ENCODE data around the gene FLOT2. TPM values are rescaled to one million over a fixed set of nuclear protein-coding genes. Genes with fewer than 3 reads are reported as not detected.

The FLOT2 gene, protein sequence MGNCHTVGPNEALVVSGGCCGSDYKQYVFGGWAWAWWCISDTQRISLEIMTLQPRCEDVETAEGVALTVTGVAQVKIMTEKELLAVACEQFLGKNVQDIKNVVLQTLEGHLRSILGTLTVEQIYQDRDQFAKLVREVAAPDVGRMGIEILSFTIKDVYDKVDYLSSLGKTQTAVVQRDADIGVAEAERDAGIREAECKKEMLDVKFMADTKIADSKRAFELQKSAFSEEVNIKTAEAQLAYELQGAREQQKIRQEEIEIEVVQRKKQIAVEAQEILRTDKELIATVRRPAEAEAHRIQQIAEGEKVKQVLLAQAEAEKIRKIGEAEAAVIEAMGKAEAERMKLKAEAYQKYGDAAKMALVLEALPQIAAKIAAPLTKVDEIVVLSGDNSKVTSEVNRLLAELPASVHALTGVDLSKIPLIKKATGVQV
- total RNA-seq, result 100 to 1,000 TPM in 1 of 2 donors, 10 to 100 TPM in 1; 46.2 to 168 TPM
- 100 to 1,000 TPM in 1 of 2 donors, 10 to 100 TPM in 1; 73.6 to 226 TPM for polyA plus RNA-seq
- long read RNA-seq, donor 1, transcript FLOT2-202 (11 exons, 2,618 nt), result major isoform, 18 of 30 reads
- long read RNA-seq, donor 1, partial matches to known transcripts, result 6 of 30 reads
- long read RNA-seq, donor 1, other reads (novel, unspliced or antisense), result 0 of 30 reads
- long read RNA-seq, donor 2, partial matches to known transcripts, result 0 of 1 reads
- long read RNA-seq, donor 2, other reads (novel, unspliced or antisense), result 0 of 1 reads
- long read RNA-seq, donor 3, transcript FLOT2-202 (11 exons, 2,618 nt), result major isoform, 5 of 6 reads
- long read RNA-seq, donor 3, partial matches to known transcripts, result 0 of 6 reads
- long read RNA-seq, donor 3, other reads (novel, unspliced or antisense), result 0 of 6 reads
- long read RNA-seq, donor 4, transcript FLOT2-202 (11 exons, 2,618 nt), result major isoform, 6 of 6 reads
- long read RNA-seq, donor 4, partial matches to known transcripts, result 0 of 6 reads
- long read RNA-seq, donor 4, other reads (novel, unspliced or antisense), result 0 of 6 reads
- long read RNA-seq, donor 5, transcript FLOT2-202 (11 exons, 2,618 nt), result major isoform, 28 of 35 reads
- long read RNA-seq, donor 5, partial matches to known transcripts, result 5 of 35 reads
- long read RNA-seq, donor 5, other reads (novel, unspliced or antisense), result 0 of 35 reads

DNA sequence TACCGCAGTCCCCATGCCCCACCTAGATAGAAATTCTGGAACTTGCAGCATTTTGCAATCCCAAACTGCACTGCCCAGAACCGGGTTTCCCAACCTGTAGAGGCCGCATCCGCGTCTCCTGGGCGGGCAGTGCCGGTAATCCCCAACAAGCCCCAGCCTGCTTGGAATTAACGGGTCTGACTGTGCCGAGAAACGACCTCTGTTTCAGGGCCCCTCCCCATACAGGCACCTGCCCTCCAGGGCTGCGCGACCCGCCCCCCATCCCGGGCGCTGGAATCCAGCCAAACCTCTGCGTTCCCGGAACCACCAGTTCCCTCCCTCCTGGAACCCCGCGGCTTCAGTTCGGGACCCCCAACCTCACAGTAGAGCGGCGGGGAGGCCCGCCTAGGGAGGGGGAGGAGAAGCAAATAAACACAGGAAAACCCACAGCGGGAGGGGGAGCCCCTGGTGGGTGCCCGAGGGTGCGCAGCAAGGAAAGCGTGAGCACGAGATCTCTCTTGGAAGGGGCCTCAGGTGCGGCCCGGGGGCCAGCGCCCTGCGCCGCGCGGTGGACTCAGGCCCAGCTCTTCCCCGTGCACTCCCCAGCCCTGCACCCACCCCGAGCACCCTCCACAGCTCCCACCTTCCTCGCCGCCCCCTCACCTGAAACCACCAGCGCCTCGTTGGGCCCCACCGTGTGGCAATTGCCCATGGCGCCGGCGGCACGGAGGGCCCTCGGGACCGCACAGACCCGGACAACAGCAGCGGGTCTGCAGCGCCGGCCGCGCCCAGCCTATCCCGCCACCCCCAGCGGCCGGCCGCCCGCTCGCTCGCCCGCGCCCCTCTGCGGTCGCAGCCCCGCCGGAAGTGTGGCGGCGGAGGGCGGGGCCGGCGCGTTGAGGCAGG, at the start of gene FLOT2:
TSS of gene FLOT2 (minus strand) at position 850 of the 885 bp plus-strand sequence. CDS start at position 691, 159 bp downstream.
- 0% methylated on average over 69 to 73 of the region's 73 CpGs for WGBS, 2 donors

DNA sequence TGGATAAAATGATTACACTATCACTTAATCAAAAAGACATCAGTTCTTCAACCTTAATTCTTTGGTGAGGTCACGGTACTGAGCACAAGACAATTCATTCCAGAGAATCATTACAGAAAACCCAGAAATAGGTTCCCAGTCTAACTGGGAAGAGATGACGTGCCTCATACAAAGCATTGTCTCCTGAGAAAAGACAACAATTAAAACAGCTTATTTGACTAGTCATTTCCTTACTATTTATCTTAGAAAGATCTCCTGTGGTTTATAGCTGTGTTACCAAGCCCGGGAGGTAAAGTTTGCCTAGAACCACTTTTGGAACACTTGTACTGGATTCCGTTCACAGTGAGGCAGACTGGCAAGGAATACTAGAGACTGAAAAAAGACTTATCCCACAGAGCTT, 48.7 kb upstream of the FLOT2 start:
- no peak overlapping the region for H3K4me3 ChIP-seq

More for the DNA sequence above, at the start of gene FLOT2:
- no peaks in the 10 kb centered on the region for H3K27me3 ChIP-seq (ENCODE audit: control insufficient read depth in 3 of 3, insufficient read depth in 3 of 3, low read length in 2 of 3)
- peaks cover 0 to 2% (median under 1%) of the 10 kb centered on the region in 4 donors for H3K36me3 ChIP-seq (ENCODE audit: control insufficient read depth in 4 of 4, insufficient read depth in 4 of 4, low read length in 4 of 4)
- peak within 1 kb of the TSS; percentile 8 to 87 for H3K9ac ChIP-seq (ENCODE audit: insufficient read depth in 1 of 2, low read length in 2 of 2)
- H3K9me3 ChIP-seq (ENCODE audit: control insufficient read depth in 4 of 4, insufficient read depth in 3 of 4, low read length in 3 of 4), result no peaks in the 10 kb centered on the region
- peak; percentile 83 for ATAC-seq (ENCODE audit: insufficient read depth, low FRiP score)
- peak within 1 kb of the TSS; percentile 93 for H3K4me3 ChIP-seq
- DNase-seq, result peak; percentile 58 to 74 (median 60)
- TF ChIP-seq, protein P1, sequence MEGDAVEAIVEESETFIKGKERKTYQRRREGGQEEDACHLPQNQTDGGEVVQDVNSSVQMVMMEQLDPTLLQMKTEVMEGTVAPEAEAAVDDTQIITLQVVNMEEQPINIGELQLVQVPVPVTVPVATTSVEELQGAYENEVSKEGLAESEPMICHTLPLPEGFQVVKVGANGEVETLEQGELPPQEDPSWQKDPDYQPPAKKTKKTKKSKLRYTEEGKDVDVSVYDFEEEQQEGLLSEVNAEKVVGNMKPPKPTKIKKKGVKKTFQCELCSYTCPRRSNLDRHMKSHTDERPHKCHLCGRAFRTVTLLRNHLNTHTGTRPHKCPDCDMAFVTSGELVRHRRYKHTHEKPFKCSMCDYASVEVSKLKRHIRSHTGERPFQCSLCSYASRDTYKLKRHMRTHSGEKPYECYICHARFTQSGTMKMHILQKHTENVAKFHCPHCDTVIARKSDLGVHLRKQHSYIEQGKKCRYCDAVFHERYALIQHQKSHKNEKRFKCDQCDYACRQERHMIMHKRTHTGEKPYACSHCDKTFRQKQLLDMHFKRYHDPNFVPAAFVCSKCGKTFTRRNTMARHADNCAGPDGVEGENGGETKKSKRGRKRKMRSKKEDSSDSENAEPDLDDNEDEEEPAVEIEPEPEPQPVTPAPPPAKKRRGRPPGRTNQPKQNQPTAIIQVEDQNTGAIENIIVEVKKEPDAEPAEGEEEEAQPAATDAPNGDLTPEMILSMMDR (IDR thresholded peaks at IDR 0.05; ENCODE audit: control extremely low read depth, extremely low read depth), result no peak
- H3K4me1 ChIP-seq (ENCODE audit: control insufficient read depth in 5 of 5, insufficient read depth in 5 of 5, low read length in 5 of 5), result peaks cover 0 to 20% (median 5%) of the 10 kb centered on the region in 5 donors
- H3K27ac ChIP-seq (ENCODE audit: low read depth in 1 of 2, low read length in 1 of 2), result peak within 1 kb of the TSS; percentile 84 to 94

More for the DNA sequence above, 48.7 kb upstream of the FLOT2 start:
- WGBS, 2 donors, result 40 to 50% methylated on average over 4 of the region's 4 CpGs
- TF ChIP-seq, protein P1 (IDR thresholded peaks at IDR 0.05; ENCODE audit: control extremely low read depth, extremely low read depth), result no peak
- H3K9me3 ChIP-seq (ENCODE audit: control insufficient read depth in 4 of 4, insufficient read depth in 3 of 4, low read length in 3 of 4), result no peaks in the 10 kb centered on the region
- H3K9ac ChIP-seq (ENCODE audit: insufficient read depth in 1 of 2, low read length in 2 of 2), result no peak overlapping the region
- H3K36me3 ChIP-seq (ENCODE audit: control insufficient read depth in 4 of 4, insufficient read depth in 4 of 4, low read length in 4 of 4), result peaks cover 0 to 7% (median 2%) of the 10 kb centered on the region in 4 donors
- H3K27ac ChIP-seq (ENCODE audit: low read depth in 1 of 2, low read length in 1 of 2), result no peak overlapping the region
- no peak for ATAC-seq (ENCODE audit: insufficient read depth, low FRiP score)
- no peak for DNase-seq
- peaks cover 0 to 32% (median 21%) of the 10 kb centered on the region in 5 donors for H3K4me1 ChIP-seq (ENCODE audit: control insufficient read depth in 5 of 5, insufficient read depth in 5 of 5, low read length in 5 of 5)
- H3K27me3 ChIP-seq (ENCODE audit: control insufficient read depth in 3 of 3, insufficient read depth in 3 of 3, low read length in 2 of 3), result no peaks in the 10 kb centered on the region
